Upper lobe of left lung (tissue), 6 donors: Measurements from ENCODE around the gene PLCD4. TPM values are rescaled to one million over a fixed set of nuclear protein-coding genes. Genes with fewer than 3 reads are reported as not detected.

Source experiments
- ATAC-seq, 2 donors: fragments of 200-7000 bp; cut with Tn5 transposase; one replicate each; pipeline ENCODE4 v1.9.1; 2022; ENCODE audit warnings: mild to moderate bottlenecking in 2 of 2, moderate library complexity in 2 of 2; ENCODE audit not compliant: low FRiP score in 2 of 2
- DNase-seq, 2 donors: peaks; one replicate each; pipeline ENCODE4 v3.0.0-alpha.2; 2019 to 2020
- H3K27ac ChIP-seq, 4 donors: fragments of 200-600 bp; sonication (generic); one replicate each; pipeline ENCODE4 v1.5.1; 2016 to 2019
- H3K27me3 ChIP-seq, 4 donors: fragments of 200-600 bp; sonication (generic); one replicate each; pipeline ENCODE4 v1.5.1; 2017 to 2019
- H3K36me3 ChIP-seq, 4 donors: fragments of 200-600 bp; sonication (generic); one replicate each; pipeline ENCODE4 v1.5.1; 2016 to 2019
- H3K4me1 ChIP-seq, 4 donors: fragments of 200-600 bp; sonication (generic); one replicate each; pipeline ENCODE4 v1.5.1; 2018 to 2019
- H3K4me3 ChIP-seq, 4 donors: fragments of 200-600 bp; sonication (generic); one replicate each; pipeline ENCODE4 v1.5.1; 2017 to 2019; ENCODE audit warnings: mild to moderate bottlenecking in 2 of 4, moderate library complexity in 1 of 4
- H3K9me3 ChIP-seq, 4 donors: fragments of 200-600 bp; sonication (generic); one replicate each; pipeline ENCODE4 v1.5.1; 2018 to 2019
- CTCF ChIP-seq, 6 experiments: fragments of 450-650 bp in 4 of 6; fragments of 200-600 bp in 2 of 6; sonication (generic) in 2 of 6; IDR thresholded peaks; one replicate each; pipeline ENCODE4 v1.5.1; 2016 to 2019; ENCODE audit warnings: antibody characterized with exemption in 6 of 6
- EP300 ChIP-seq, 4 donors: sonication (generic); formaldehyde crosslinking; IDR thresholded peaks; one replicate each; pipeline ENCODE4 v1.5.1; 2017; ENCODE audit warnings: antibody characterized with exemption in 4 of 4, control low read depth in 2 of 4
- POLR2A ChIP-seq, 4 donors: fragments of 450-650 bp; IDR thresholded peaks; one replicate each; pipeline ENCODE4 v1.5.1; 2016 to 2017; ENCODE audit warnings: antibody characterized with exemption in 4 of 4, mild to moderate bottlenecking in 2 of 4
- POLR2AphosphoS5 ChIP-seq, 2 donors: sonication (generic); formaldehyde crosslinking; IDR thresholded peaks; one replicate each; pipeline ENCODE4 v1.5.1; 2017; ENCODE audit warnings: antibody characterized with exemption in 2 of 2
- WGBS, 2 donors: methylation state at CpG; one replicate each; pipeline ENCODE4 v1.1.5; 2017 to 2018; 5-methylcytosine and 5-hydroxymethylcytosine counted together
- total RNA-seq, 6 donors: library from RNA; depleted of rRNA in 4 of 6; stranded (reverse); fragments of >200 nt in 4 of 6; gene quantifications; one replicate each; pipeline versions ENCODE4 v1.1.0 to v1.2.1, GENCODE V29; 2016 to 2021
- donor health status: DM: no; HTN: no; CAD: no; lungs with moderate emphysema.
- donor health status: DM: no; HTN: yes; CAD: no; lungs with severe emphysema.

PLCD4 gene
- total RNA-seq, 6 donors from 2014 or later = 0.30 to 0.98 (median 0.37) TPM; not detected in 2

GRCh38 chr2:218567797-218568189 is 39.9 kb upstream of the PLCD4 start:
- ATAC-seq = peak; percentile 68 to 84
- Histone ChIP-seq H3K27ac (peak overlapping the region; percentile 94 to 97 (median 95)), H3K36me3 (peaks cover 0 to 13% (median 7%) of the 10 kb centered on the region in 4 donors), H3K4me1 (peaks cover 31 to 41% (median 32%) of the 10 kb centered on the region in 4 donors), H3K27me3 (no peaks in the 10 kb centered on the region), H3K9me3 (no peaks in the 10 kb centered on the region), H3K4me3 (peak overlapping the region; percentile 54 to 85 (median 70))
- 1 to 4% methylated on average over 19 of the region's 19 CpGs for WGBS, 2 donors
- no peak for DNase-seq
- no peak for TF ChIP-seq POLR2AphosphoS5 (IDR thresholded peaks at IDR 0.05)
- no peak for TF ChIP-seq CTCF (IDR thresholded peaks at IDR 0.05)
- peak in 1 of 4 donors; percentile 9 for TF ChIP-seq POLR2A (IDR thresholded peaks at IDR 0.05)
- TF ChIP-seq EP300 (IDR thresholded peaks at IDR 0.05) = no peak

DNA sequence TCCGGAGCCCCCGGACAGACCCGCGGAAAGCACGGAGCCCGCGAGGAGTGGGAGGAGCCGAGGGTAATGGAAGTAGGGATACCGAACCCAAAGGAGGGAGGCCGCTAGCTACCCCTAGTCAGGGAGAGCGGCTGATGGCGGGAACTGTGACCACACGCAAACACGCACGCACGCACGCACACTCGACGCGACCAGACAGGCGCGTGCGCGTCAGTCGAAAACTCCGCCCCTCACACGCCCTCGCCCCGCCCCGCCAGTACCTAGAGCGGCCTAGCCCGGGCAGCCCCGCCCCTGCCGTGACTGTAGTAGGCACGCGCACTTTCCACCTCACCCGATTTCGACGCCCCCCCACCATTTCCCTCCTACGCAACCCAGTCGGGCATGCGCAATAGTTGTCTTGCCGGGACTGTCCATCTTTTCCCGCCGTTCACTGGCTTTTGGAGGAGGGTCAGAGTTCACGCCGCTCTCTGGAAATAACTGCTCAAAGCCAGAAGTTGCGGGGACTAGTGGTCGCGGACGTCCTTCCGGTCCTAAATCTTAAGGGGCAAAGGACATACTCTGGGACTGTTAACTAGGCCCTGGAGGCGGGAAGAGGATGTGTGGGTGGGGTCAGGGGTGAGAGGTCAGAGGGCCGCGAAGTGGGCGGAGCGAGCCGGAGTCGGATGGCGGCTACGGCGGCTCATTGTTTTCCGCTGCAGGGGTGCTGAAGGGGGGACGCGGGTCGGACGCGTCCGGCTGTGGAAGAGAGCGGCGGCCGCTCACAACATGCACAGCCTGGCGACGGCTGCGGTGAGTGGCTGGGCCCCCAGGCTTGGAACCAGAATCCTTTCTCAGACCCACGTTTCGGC is 39.3 kb upstream of the PLCD4 start, which contains the start of the genes CNOT9 and USP37:
CNOT9 (plus strand) TSS at position 650 of the 848 bp plus-strand sequence; CDS start at position 766, 116 bp downstream.
USP37 (minus strand) TSS at position 162 of the 848 bp plus-strand sequence. CDS start 9,698 bp downstream, outside the sequence.
- no peaks in the 10 kb centered on the region for H3K27me3 ChIP-seq
- H3K4me3 ChIP-seq = peak within 1 kb of the TSS; percentile 67 to 93 (median 80)
- TF ChIP-seq CTCF (IDR thresholded peaks at IDR 0.05) = peak in 4 of 6 experiments; percentile 16 to 42 (median 30)
- TF ChIP-seq EP300 (IDR thresholded peaks at IDR 0.05) = peak in 2 of 4 donors; percentile 30 to 41
- peak in 3 of 4 donors; percentile 63 to 68 (median 68) for TF ChIP-seq POLR2A (IDR thresholded peaks at IDR 0.05)
- peak; percentile 75 to 79 for TF ChIP-seq POLR2AphosphoS5 (IDR thresholded peaks at IDR 0.05)
- peak within 1 kb of the TSS; percentile 94 to 97 (median 95) for H3K27ac ChIP-seq
- peaks cover 31 to 41% (median 32%) of the 10 kb centered on the region in 4 donors for H3K4me1 ChIP-seq
- peak; percentile 99 to 100 for ATAC-seq
- 0 to 1% methylated on average over 52 to 75 of the region's 77 CpGs for WGBS, 2 donors
- DNase-seq = peak; percentile 100
- H3K36me3 ChIP-seq = peaks cover 0 to 15% (median 8%) of the 10 kb centered on the region in 4 donors
- H3K9me3 ChIP-seq = no peaks in the 10 kb centered on the region

DNA sequence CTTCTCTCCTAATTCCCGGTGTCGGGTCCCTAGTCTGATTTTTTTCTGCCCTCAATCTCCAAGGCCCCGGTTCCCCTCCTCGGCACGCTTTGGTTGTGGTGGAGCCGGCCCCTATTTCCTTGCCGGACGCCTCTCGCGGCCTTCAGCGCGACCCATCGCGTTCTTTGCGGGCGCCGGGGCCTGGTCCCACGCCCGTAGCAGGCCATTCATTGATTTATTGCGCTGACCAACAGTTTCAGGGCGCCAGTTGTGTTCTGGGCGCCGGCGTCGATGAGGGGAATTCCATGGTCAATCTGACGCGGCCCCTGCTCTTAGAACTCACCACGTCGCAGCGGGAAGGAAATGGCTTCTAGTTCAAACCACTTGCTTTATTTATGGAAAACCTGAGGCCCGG is 38.7 kb upstream of the PLCD4 start:
- Histone ChIP-seq H3K27ac (peak overlapping the region; percentile 94 to 97 (median 95)), H3K4me3 (peak overlapping the region; percentile 67 to 93 (median 80)), H3K27me3 (no peaks in the 10 kb centered on the region), H3K9me3 (no peaks in the 10 kb centered on the region), H3K4me1 (peaks cover 31 to 35% (median 32%) of the 10 kb centered on the region in 4 donors), H3K36me3 (peaks cover 0 to 20% (median 12%) of the 10 kb centered on the region in 4 donors)
- 0 to 1% methylated on average over 31 of the region's 31 CpGs for WGBS, 2 donors
- DNase-seq (peak; percentile 54 to 87), ATAC-seq (peak; percentile 21 to 62)
- peak in 1 of 4 donors; percentile 13 for TF ChIP-seq POLR2A (IDR thresholded peaks at IDR 0.05)
- TF ChIP-seq CTCF (IDR thresholded peaks at IDR 0.05) = no peak

DNA sequence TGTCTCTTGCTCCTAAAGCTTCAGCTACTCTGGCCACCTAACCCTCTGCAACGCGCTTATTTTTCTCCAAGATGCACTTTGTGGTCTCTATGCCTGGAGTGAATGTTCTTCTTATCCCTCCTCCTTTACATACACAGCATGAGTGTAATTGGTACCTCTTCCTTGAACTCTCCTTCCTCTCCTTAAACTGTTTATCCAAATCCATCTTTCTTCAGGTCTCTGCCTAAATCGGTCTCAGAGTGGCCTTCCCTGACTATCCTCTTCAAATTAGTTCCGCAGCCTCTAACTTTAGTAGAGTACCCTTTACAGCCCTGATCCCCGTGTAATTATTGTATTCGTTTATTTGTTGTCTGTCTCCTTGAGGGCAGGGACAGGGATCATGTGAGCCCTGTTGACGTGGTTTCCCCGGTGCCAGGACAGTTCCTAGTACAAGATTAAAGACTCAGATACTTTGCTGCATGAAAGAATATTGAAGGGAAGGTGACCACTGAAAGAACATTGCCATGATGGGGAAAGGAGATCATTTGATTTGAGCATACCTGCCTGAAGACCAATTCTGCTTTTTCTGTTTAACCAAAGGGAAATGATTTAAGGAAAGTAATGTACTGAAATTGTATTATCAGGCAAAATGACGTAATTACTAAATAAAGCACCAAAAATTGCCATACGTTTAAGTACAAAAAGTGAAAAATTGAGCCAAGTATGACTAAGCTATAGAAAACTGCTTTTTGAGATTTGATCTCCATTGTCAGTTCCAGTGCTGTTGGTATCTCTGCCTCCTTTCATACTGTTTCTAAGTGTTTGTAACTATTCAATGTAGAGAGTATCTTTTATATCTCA is 37.8 kb upstream of the PLCD4 start:
- H3K4me1 ChIP-seq = peaks cover 31 to 35% (median 32%) of the 10 kb centered on the region in 4 donors
- peaks cover 0 to 27% (median 15%) of the 10 kb centered on the region in 4 donors for H3K36me3 ChIP-seq
- peak overlapping the region; percentile 94 to 97 (median 95) for H3K27ac ChIP-seq
- no peaks in the 10 kb centered on the region for H3K27me3 ChIP-seq
- ATAC-seq (no peak), DNase-seq (peak in 1 of 2 donors; percentile 45)
- 7% methylated on average over 10 of the region's 10 CpGs for WGBS, 2 donors
- H3K4me3 ChIP-seq = peak overlapping the region; percentile 67 to 93 (median 80)
- H3K9me3 ChIP-seq = no peaks in the 10 kb centered on the region
- TF ChIP-seq POLR2AphosphoS5 (IDR thresholded peaks at IDR 0.05) = no peak
- TF ChIP-seq EP300 (IDR thresholded peaks at IDR 0.05) = no peak
